ENCODE results near the gene FBXO47.

Gene FBXO47

GRCh38 chr17:38889745-38890409 lies 77.3 kb downstream of the FBXO47 start:
- Histone ChIP-seq H3K36me3 (ENCODE audit: control insufficient read depth in 1 of 2, insufficient read depth in 2 of 2, low read length in 2 of 2) (peaks cover 38 to 46% of the 10 kb centered on the region in 2 donors), H3K9me3 (ENCODE audit: control insufficient read depth in 1 of 2, low read length in 2 of 2) (no peaks in the 10 kb centered on the region), H3K27ac (ENCODE audit: low read length) (no peak overlapping the region), H3K27me3 (ENCODE audit: low read depth, low read length) (no peaks in the 10 kb centered on the region), H3K4me3 (ENCODE audit: low read depth in 1 of 2, low read length in 2 of 2) (no peak overlapping the region), H3K4me1 (ENCODE audit: control insufficient read depth in 1 of 2, insufficient read depth in 2 of 2, low read length in 2 of 2) (peaks cover 28 to 44% of the 10 kb centered on the region in 2 donors)

- no peaks in the 10 kb centered on the region for H3K27me3 ChIP-seq (ENCODE audit: low read depth, low read length)
- peaks cover 26 to 49% of the 10 kb centered on the region in 2 donors for H3K4me1 ChIP-seq (ENCODE audit: control insufficient read depth in 1 of 2, insufficient read depth in 2 of 2, low read length in 2 of 2)
- H3K4me3 ChIP-seq (ENCODE audit: low read depth in 1 of 2, low read length in 2 of 2), result no peak overlapping the region
- H3K9me3 ChIP-seq (ENCODE audit: control insufficient read depth in 1 of 2, low read length in 2 of 2), result no peaks in the 10 kb centered on the region
- no peak overlapping the region for H3K27ac ChIP-seq (ENCODE audit: low read length)
- H3K36me3 ChIP-seq (ENCODE audit: control insufficient read depth in 1 of 2, insufficient read depth in 2 of 2, low read length in 2 of 2), result peaks cover 38 to 39% of the 10 kb centered on the region in 2 donors
Observed at GRCh38 chr17:38888842-38889241, 78.4 kb downstream of the FBXO47 start.

- no peak overlapping the region for H3K4me3 ChIP-seq (ENCODE audit: low read depth in 1 of 2, low read length in 2 of 2)
- H3K27me3 ChIP-seq (ENCODE audit: low read depth, low read length), result no peaks in the 10 kb centered on the region
- peaks cover 32 to 53% of the 10 kb centered on the region in 2 donors for H3K4me1 ChIP-seq (ENCODE audit: control insufficient read depth in 1 of 2, insufficient read depth in 2 of 2, low read length in 2 of 2)
- no peak overlapping the region for H3K27ac ChIP-seq (ENCODE audit: low read length)
- no peaks in the 10 kb centered on the region for H3K9me3 ChIP-seq (ENCODE audit: control insufficient read depth in 1 of 2, low read length in 2 of 2)
- H3K36me3 ChIP-seq (ENCODE audit: control insufficient read depth in 1 of 2, insufficient read depth in 2 of 2, low read length in 2 of 2), result peaks cover 27 to 28% of the 10 kb centered on the region in 2 donors
Observed at GRCh38 chr17:38886643-38887010, 80.6 kb downstream of the FBXO47 start.
